ENCODE results near the gene BTF3L4. TPM values are rescaled to one million over a fixed set of nuclear protein-coding genes. Genes with fewer than 3 reads are reported as not detected.

BTF3L4 gene
- polyA plus RNA-seq, 3 donors, result 27.0 to 116 (median 108) TPM

- Histone ChIP-seq H3K4me1 (ENCODE audit: control insufficient read depth in 1 of 2, insufficient read depth in 2 of 2, low read length in 2 of 2) (peaks cover 35 to 45% of the 10 kb centered on the region in 2 donors), H4K20me1 (ENCODE audit: insufficient read depth, low read length) (peaks cover 59% of the 10 kb centered on the region), H3K36me3 (replicated peaks in 1 of 2; ENCODE audit: control insufficient read depth in 1 of 2, insufficient read depth in 2 of 2, low read length in 2 of 2) (peaks cover 19 to 27% of the 10 kb centered on the region in 2 donors), H2AFZ (ENCODE audit: insufficient read depth, low read depth, low read length, poor library complexity, severe bottlenecking) (no peak overlapping the region), H3K9ac (ENCODE audit: insufficient read depth, low read length, poor library complexity, severe bottlenecking) (no peak overlapping the region), H3K27ac (ENCODE audit: low read depth in 1 of 2, low read length in 2 of 2) (peak overlapping the region in 1 of 2 donors; percentile 92), H3K27me3 (ENCODE audit: control insufficient read depth in 2 of 2, insufficient read depth in 2 of 2, low read length in 2 of 2) (no peaks in the 10 kb centered on the region), H3K9me3 (replicated peaks in 1 of 2; ENCODE audit: control insufficient read depth in 1 of 2, insufficient read depth in 1 of 2, low read length in 2 of 2) (no peaks in the 10 kb centered on the region), H3K79me2 (ENCODE audit: insufficient read depth, low read length) (peaks cover 96% of the 10 kb centered on the region), H3K4me3 (replicated peaks in 1 of 3; ENCODE audit: low read depth in 2 of 3, low read length in 3 of 3) (peak overlapping the region; percentile 89 to 94 (median 92)), H3K4me2 (replicated peaks; ENCODE audit: extremely low read depth, low read length, poor library complexity, severe bottlenecking) (peak overlapping the region; percentile 97)
- DNase-seq, result peak; percentile 8 to 74 (median 62)
- peak overlapping the region; percentile 96 to 98 for H3K4me3 Mint-ChIP-seq
- H3K4me1 Mint-ChIP-seq, result peaks cover 44% of the 10 kb centered on the region
- H3K36me3 Mint-ChIP-seq, result peaks cover 23 to 34% of the 10 kb centered on the region in 2 donors
- H3K27me3 Mint-ChIP-seq (ENCODE audit: low read depth in 3 of 3), result no peaks in the 10 kb centered on the region
- H3K9me3 Mint-ChIP-seq, result no peaks in the 10 kb centered on the region
- peak overlapping the region; percentile 87 to 97 (median 96) for H3K27ac Mint-ChIP-seq
- intact Hi-C loops (cut with micrococcal nuclease), result loop anchor here (2.0 to 10.0 kb wide), 3 partner anchors 308 to 638 kb away; partner anchors contain the start of genes COA7 (in 1 of the 2), ORC1 (in 1 of the 2) and PRPF38A (in 1 of the 2)
- WGBS (ENCODE audit: insufficient coverage), result no CpG with 5 or more reads among the region's 1 CpG
- TF ChIP-seq CTCF (IDR thresholded peaks at IDR 0.05), result no peak
These were observed 1.2 kb downstream of the BTF3L4 start for GRCh38 chr1:52057255-52057654.

- no peaks in the 10 kb centered on the region for H3K27me3 ChIP-seq (ENCODE audit: control insufficient read depth in 2 of 2, insufficient read depth in 2 of 2, low read length in 2 of 2)
- peak overlapping the region in 6 of 7 donors; percentile 43 to 96 (median 91) for H3K27ac Mint-ChIP-seq
- H3K79me2 ChIP-seq (ENCODE audit: insufficient read depth, low read length), result peaks cover 96% of the 10 kb centered on the region
- no peak overlapping the region for H2AFZ ChIP-seq (ENCODE audit: insufficient read depth, low read depth, low read length, poor library complexity, severe bottlenecking)
- peak overlapping the region in 1 of 2 donors; percentile 49 for H3K4me3 Mint-ChIP-seq
- intact Hi-C loops (cut with micrococcal nuclease), result loop anchor here (2.0 to 10.0 kb wide), 3 partner anchors 307 to 637 kb away; partner anchors contain the start of genes COA7 (in 1 of the 2), ORC1 (in 1 of the 2) and PRPF38A (in 1 of the 2)
- peak in 2 of 3 donors; percentile 11 to 34 for DNase-seq
- peak overlapping the region; percentile 97 for H3K4me2 ChIP-seq (replicated peaks; ENCODE audit: extremely low read depth, low read length, poor library complexity, severe bottlenecking)
- peak overlapping the region in 1 of 3 experiments; percentile 89 for H3K4me3 ChIP-seq (replicated peaks in 1 of 3; ENCODE audit: low read depth in 2 of 3, low read length in 3 of 3)
- H3K9me3 ChIP-seq (replicated peaks in 1 of 2; ENCODE audit: control insufficient read depth in 1 of 2, insufficient read depth in 1 of 2, low read length in 2 of 2), result no peaks in the 10 kb centered on the region
- no peaks in the 10 kb centered on the region for H3K9me3 Mint-ChIP-seq
- H3K4me1 Mint-ChIP-seq, result peaks cover 44% of the 10 kb centered on the region
- peaks cover 35 to 45% of the 10 kb centered on the region in 2 donors for H3K4me1 ChIP-seq (ENCODE audit: control insufficient read depth in 1 of 2, insufficient read depth in 2 of 2, low read length in 2 of 2)
- WGBS (ENCODE audit: insufficient coverage), result no CpG with 5 or more reads among the region's 1 CpG
- no peak for TF ChIP-seq CTCF (IDR thresholded peaks at IDR 0.05)
- peaks cover 20 to 30% of the 10 kb centered on the region in 2 donors for H3K36me3 ChIP-seq (replicated peaks in 1 of 2; ENCODE audit: control insufficient read depth in 1 of 2, insufficient read depth in 2 of 2, low read length in 2 of 2)
- no peak overlapping the region for H3K9ac ChIP-seq (ENCODE audit: insufficient read depth, low read length, poor library complexity, severe bottlenecking)
- H4K20me1 ChIP-seq (ENCODE audit: insufficient read depth, low read length), result peaks cover 66% of the 10 kb centered on the region
- H3K27me3 Mint-ChIP-seq (ENCODE audit: low read depth in 3 of 3), result no peaks in the 10 kb centered on the region
- peaks cover 23 to 34% of the 10 kb centered on the region in 2 donors for H3K36me3 Mint-ChIP-seq
- peak overlapping the region in 1 of 2 donors; percentile 92 for H3K27ac ChIP-seq (ENCODE audit: low read depth in 1 of 2, low read length in 2 of 2)
These were observed 1.9 kb downstream of the BTF3L4 start for GRCh38 chr1:52057876-52058415.

Measured in CD14-positive monocyte (primary cell).